Esophagus squamous epithelium (tissue), 4 donors: ENCODE data around the gene TP53TG3D.
"Not testable (repeated sequence)": the region's sequence is repeated elsewhere in the genome, so short reads cannot be mapped to it uniquely, and the experiment has no call there.

Experiments used
- POLR2A ChIP-seq, 4 donors: fragments of 450-650 bp; IDR thresholded peaks; one replicate each; pipeline ENCODE4 v1.6.1; 2017; ENCODE audit warnings: antibody characterized with exemption in 4 of 4, mild to moderate bottlenecking in 4 of 4, moderate library complexity in 3 of 4
- TF ChIP-seq, protein P1 (sequence below), 6 experiments: fragments of 450-650 bp in 4 of 6; fragments of 200-600 bp in 2 of 6; sonication (generic) in 2 of 6; IDR thresholded peaks; one replicate each; pipeline ENCODE4 v1.5.1; 2016 to 2019; ENCODE audit warnings: antibody characterized with exemption in 6 of 6, mild to moderate bottlenecking in 4 of 6, moderate library complexity in 4 of 6

DNA sequence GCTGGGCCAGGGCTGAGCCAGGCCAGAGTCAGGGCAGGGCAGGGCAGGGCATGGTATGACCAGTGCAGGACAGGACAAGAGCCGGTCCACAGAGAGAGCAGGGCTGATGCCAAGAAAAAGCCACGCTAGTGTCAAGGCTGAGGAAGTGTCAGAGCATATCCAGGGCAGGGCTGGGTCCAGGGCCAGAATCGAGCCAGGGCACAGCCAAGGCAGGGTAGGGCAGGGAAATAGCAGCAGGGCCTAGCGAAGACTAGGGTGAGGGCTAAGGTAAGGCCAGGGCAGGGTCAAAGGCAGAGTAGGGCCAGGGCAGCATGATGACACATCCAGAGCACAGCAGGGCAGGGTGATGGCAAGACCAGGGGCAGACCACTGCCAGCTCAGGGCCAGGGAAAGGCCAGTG, 49.7 kb downstream of the TP53TG3D start:
- TF ChIP-seq, protein P1, sequence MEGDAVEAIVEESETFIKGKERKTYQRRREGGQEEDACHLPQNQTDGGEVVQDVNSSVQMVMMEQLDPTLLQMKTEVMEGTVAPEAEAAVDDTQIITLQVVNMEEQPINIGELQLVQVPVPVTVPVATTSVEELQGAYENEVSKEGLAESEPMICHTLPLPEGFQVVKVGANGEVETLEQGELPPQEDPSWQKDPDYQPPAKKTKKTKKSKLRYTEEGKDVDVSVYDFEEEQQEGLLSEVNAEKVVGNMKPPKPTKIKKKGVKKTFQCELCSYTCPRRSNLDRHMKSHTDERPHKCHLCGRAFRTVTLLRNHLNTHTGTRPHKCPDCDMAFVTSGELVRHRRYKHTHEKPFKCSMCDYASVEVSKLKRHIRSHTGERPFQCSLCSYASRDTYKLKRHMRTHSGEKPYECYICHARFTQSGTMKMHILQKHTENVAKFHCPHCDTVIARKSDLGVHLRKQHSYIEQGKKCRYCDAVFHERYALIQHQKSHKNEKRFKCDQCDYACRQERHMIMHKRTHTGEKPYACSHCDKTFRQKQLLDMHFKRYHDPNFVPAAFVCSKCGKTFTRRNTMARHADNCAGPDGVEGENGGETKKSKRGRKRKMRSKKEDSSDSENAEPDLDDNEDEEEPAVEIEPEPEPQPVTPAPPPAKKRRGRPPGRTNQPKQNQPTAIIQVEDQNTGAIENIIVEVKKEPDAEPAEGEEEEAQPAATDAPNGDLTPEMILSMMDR (IDR thresholded peaks at IDR 0.05), result not testable (repeated sequence)
- TF ChIP-seq POLR2A (IDR thresholded peaks at IDR 0.05), result not testable (repeated sequence)
